ENCODE measurements around the gene TANK. TPM values are rescaled to one million over a fixed set of nuclear protein-coding genes. Genes with fewer than 3 reads are reported as not detected.

Gene TANK
- total and polyA plus RNA-seq, 2 experiments from 2014 or later, result 27.7 to 35.4 TPM

GRCh38 chr2:161116509-161116908 lies 43.7 kb upstream of the TANK start:
- Histone ChIP-seq H3F3A (replicated peaks; ENCODE audit: low read depth) (no peaks in the 10 kb centered on the region), H2AFZ (no peak overlapping the region), H3K27me3 (ENCODE audit: insufficient read depth) (no peaks in the 10 kb centered on the region), H3K79me2 (replicated peaks; ENCODE audit: insufficient read depth) (no peaks in the 10 kb centered on the region), H3K4me1 (ENCODE audit: insufficient read depth) (peaks cover 24% of the 10 kb centered on the region), H3K4me2 (no peak overlapping the region), H3K4me3 (no peak overlapping the region), H3K9me2 (ENCODE audit: insufficient read depth) (0 out of 2 replicates have a peak, but pooled peaks cover 4% of the 10 kb centered on the region), H3K36me3 (ENCODE audit: insufficient read depth) (no peaks in the 10 kb centered on the region), H4K20me1 (replicated peaks; ENCODE audit: insufficient read depth) (no peaks in the 10 kb centered on the region), H3K27ac (ENCODE audit: low read depth) (no peak overlapping the region)
- peaks cover 26% of the 10 kb centered on the region for H3K4me1 Mint-ChIP-seq
- H3K36me3 Mint-ChIP-seq (ENCODE audit: low read depth), result no peaks in the 10 kb centered on the region
- ATAC-seq, result no peak
- H3K4me3 Mint-ChIP-seq, result no peak overlapping the region
- DNase-seq (ENCODE audit: low spot score), result no peak
- H3K27ac Mint-ChIP-seq, result no peak overlapping the region
- TF ChIP-seq ETS1 (IDR thresholded peaks at IDR 0.05) (no peak), CREB1 (CRISPR knock-in tag; IDR thresholded peaks at IDR 0.05; ENCODE audit: low read depth) (no peak), NANOG (IDR thresholded peaks at IDR 0.05; ENCODE audit: borderline replicate concordance) (no peak), REST (IDR thresholded peaks at IDR 0.05; ENCODE audit: unreplicated experiment) (no peak), ZNF331 (CRISPR knock-in tag; IDR thresholded peaks at IDR 0.05; ENCODE audit: low read depth) (no peak), POLR2AphosphoS5 (IDR thresholded peaks at IDR 0.05; ENCODE audit: low read depth) (no peak), ZNF462 (CRISPR knock-in tag; IDR thresholded peaks at IDR 0.05) (no peak), JUNB (IDR thresholded peaks at IDR 0.05; ENCODE audit: unreplicated experiment) (no peak), ZNF114 (CRISPR knock-in tag; IDR thresholded peaks at IDR 0.05) (no peak), EZH2phosphoT487 (IDR thresholded peaks at IDR 0.05; ENCODE audit: unreplicated experiment) (no peak), STAT1 (IDR thresholded peaks at IDR 0.05; ENCODE audit: unreplicated experiment) (no peak), EZH2 (IDR thresholded peaks at IDR 0.05; ENCODE audit: low read depth, unreplicated experiment) (no peak), CTCF (conservative IDR thresholded peaks at IDR 0.05; ENCODE audit: low read depth in 2 of 2) (no peak)
- peaks cover 3% of the 10 kb centered on the region for H3K27me3 Mint-ChIP-seq (ENCODE audit: insufficient read depth, low read depth, poor library complexity)
- H3K9me3 Mint-ChIP-seq, result no peaks in the 10 kb centered on the region
